K562 (cell line): ENCODE results near the gene AHCYL2. TPM values are rescaled to one million over a fixed set of nuclear protein-coding genes. Genes with fewer than 3 reads are reported as not detected.

Source experiments
- BRD9 ChIP-seq: fragments of 450-650 bp; IDR thresholded peaks from 2 replicates; pipeline ENCODE4 v1.6.1; 2018; ENCODE audit warnings: low read depth; ENCODE audit not compliant: partially characterized antibody
- CBX2 ChIP-seq: fragments of 200-600 bp; sonication (generic); IDR thresholded peaks from one replicate; pipeline ENCODE4 v1.6.1; 2012; ENCODE audit warnings: mild to moderate bottlenecking, low read length, inconsistent platforms; ENCODE audit not compliant: insufficient read depth, poor library complexity, severe bottlenecking
- CBX3 ChIP-seq, 2 experiments: IDR thresholded peaks; 1 replicate in 1 of 2; 2 replicates in 1 of 2; pipeline ENCODE4 v1.6.1; 2012; ENCODE audit warnings: inconsistent platforms in 2 of 2, low read length in 2 of 2, borderline replicate concordance in 1 of 2, control low read depth in 1 of 2
- CC2D1A ChIP-seq: fragments of 450-650 bp; IDR thresholded peaks from 2 replicates; pipeline ENCODE4 v1.6.1; 2017; ENCODE audit warnings: mild to moderate bottlenecking
- CHD1 ChIP-seq: fragments of 200-600 bp; sonication (generic); IDR thresholded peaks from one replicate; pipeline ENCODE4 v1.6.1; 2012; ENCODE audit warnings: mild to moderate bottlenecking, moderate library complexity, low read length, inconsistent platforms
- EGR1 ChIP-seq: fragments of 450-650 bp; conservative IDR thresholded peaks from 2 replicates; pipeline ENCODE4 v1.6.1; 2017; ENCODE audit warnings: mild to moderate bottlenecking
- ESRRA ChIP-seq: fragments of 450-650 bp; IDR thresholded peaks from 2 replicates; pipeline ENCODE4 v1.6.1; 2014; ENCODE audit warnings: low read depth, mild to moderate bottlenecking, moderate library complexity, borderline replicate concordance
- FOXP4 ChIP-seq: sonication (generic); formaldehyde crosslinking; IDR thresholded peaks from 2 replicates; pipeline ENCODE4 v1.8.0; 2022; ENCODE audit warnings: mild to moderate bottlenecking, missing genetic modification reagents, borderline replicate concordance
- GTF2A2 ChIP-seq: IDR thresholded peaks from 2 replicates; pipeline ENCODE4 v1.6.1; 2016; ENCODE audit warnings: mild to moderate bottlenecking, missing genetic modification characterization, missing compliant biosample characterization
- HDAC6 ChIP-seq: IDR thresholded peaks from 2 replicates; pipeline ENCODE4 v1.6.1; 2012; ENCODE audit warnings: low read depth, mild to moderate bottlenecking, control low read depth, inconsistent platforms, low read length, moderate library complexity
- JUND ChIP-seq, 2 experiments: IDR thresholded peaks; 2 replicates in 1 of 2; 3 replicates in 1 of 2; pipeline ENCODE4 v1.6.1; 2011; ENCODE audit warnings: borderline replicate concordance in 2 of 2, low read depth in 2 of 2, low read length in 2 of 2, improper control_type of control experiment in 1 of 2, missing biosample characterization in 1 of 2, missing genetic modification characterization in 1 of 2, missing genetic modification reagents in 1 of 2
- MCM3 ChIP-seq: fragments of 450-650 bp; IDR thresholded peaks from 2 replicates; pipeline ENCODE4 v1.6.1; 2016
- MEF2D ChIP-seq: conservative IDR thresholded peaks from 2 replicates; pipeline ENCODE4 v1.6.1; 2016; ENCODE audit warnings: low read depth, missing genetic modification characterization, missing compliant biosample characterization
- NONO ChIP-seq, 2 experiments: fragments of 200-400 bp in 1 of 2; fragments of 450-650 bp in 1 of 2; formaldehyde crosslinking in 1 of 2; IDR thresholded peaks; 2 replicates each; pipeline ENCODE4 v1.6.1; 2017; ENCODE audit warnings: low read depth in 2 of 2, mild to moderate bottlenecking in 2 of 2, moderate library complexity in 2 of 2, low read length in 1 of 2
- POLR2A ChIP-seq: fragments of 450-650 bp; conservative IDR thresholded peaks from 2 replicates; pipeline ENCODE4 v1.6.1; 2016
- RCOR1 ChIP-seq, 2 experiments: IDR thresholded peaks; 2 replicates each; pipeline ENCODE4 v1.6.1; 2012; ENCODE audit warnings: low read depth in 2 of 2, low read length in 2 of 2, borderline replicate concordance in 1 of 2, improper control_type of control experiment in 1 of 2
- SOX6 ChIP-seq: fragments of 450-650 bp; IDR thresholded peaks from 2 replicates; pipeline ENCODE4 v1.6.1; 2014; ENCODE audit warnings: mild to moderate bottlenecking
- TCF7 ChIP-seq: sonication (generic); IDR thresholded peaks from 2 replicates; pipeline ENCODE4 v1.6.1; 2016; ENCODE audit warnings: antibody characterized with exemption, borderline replicate concordance
- ZBTB8A ChIP-seq: fragments of 450-650 bp; IDR thresholded peaks from 2 replicates; pipeline ENCODE4 v1.6.1; 2018; ENCODE audit warnings: mild to moderate bottlenecking, moderate library complexity; ENCODE audit not compliant: partially characterized antibody
- ZNF217 ChIP-seq: sonication (generic); formaldehyde crosslinking; IDR thresholded peaks from 2 replicates; pipeline ENCODE4 v1.8.0; 2022; ENCODE audit warnings: mild to moderate bottlenecking, missing genetic modification reagents
- ZNF274 ChIP-seq: IDR thresholded peaks from 2 replicates; pipeline ENCODE4 v1.6.1; 2011; ENCODE audit warnings: low read depth, mild to moderate bottlenecking, low read length, moderate library complexity, borderline replicate concordance
- ZNF282 ChIP-seq: sonication (generic); formaldehyde crosslinking; IDR thresholded peaks from 2 replicates; pipeline ENCODE4 v1.8.1; 2023; ENCODE audit warnings: missing genetic modification reagents
- ZNF384 ChIP-seq: IDR thresholded peaks from 2 replicates; pipeline ENCODE4 v1.6.1; 2012; ENCODE audit warnings: low read depth, low read length, improper control_type of control experiment
- ZNF639 ChIP-seq, 2 experiments: fragments of 200-800 bp in 1 of 2; sonication (Bioruptor generic) in 1 of 2; sonication (generic) in 1 of 2; formaldehyde crosslinking in 1 of 2; IDR thresholded peaks in 1 of 2; conservative IDR thresholded peaks in 1 of 2; 2 replicates each; pipeline versions ENCODE4 v1.5.0 to v1.6.1; 2016 to 2020; ENCODE audit warnings: missing compliant biosample characterization in 1 of 2, missing genetic modification characterization in 1 of 2, missing genetic modification reagents in 1 of 2
- polyA plus RNA-seq, 8 experiments: library from polyadenylated mRNA; depleted of rRNA in 4 of 8; stranded (reverse) in 5 of 8; unstranded in 3 of 8; fragments of >200 nt; fragmentation: Nextera tagmentation in 2 of 8; fragmentation: Illumina TruSeq in 1 of 8; extraction: Ambion mirVana in 2 of 8; extraction: Trizol in 1 of 8; gene quantifications; 2 replicates each; pipeline versions ENCODE4 v1.2.1 to v1.2.3, GENCODE V29; 2011 to 2014; ENCODE audit warnings: inconsistent platforms in 1 of 8, missing spikeins in 1 of 8
- total RNA-seq, 7 experiments: library from RNA; depleted of rRNA in 6 of 7; stranded (reverse); fragments of >200 nt in 6 of 7; fragmentation: Illumina TruSeq in 2 of 7; extraction: Trizol in 2 of 7; gene quantifications; 2 replicates each; pipeline versions ENCODE4 v1.2.1 to v1.2.3, GENCODE V29; 2011 to 2021; ENCODE audit warnings: low replicate concordance in 1 of 7

Gene AHCYL2
- total and polyA plus RNA-seq, 9 of the 15 experiments (the other 6 are each of a cell fraction or from before 2014, with no cell fraction given) = 0.93 to 10.5 (median 5.2) TPM

- no peak for TF ChIP-seq ZBTB8A
- no peak for TF ChIP-seq FOXP4 (CRISPR knock-in tag)
- TF ChIP-seq ESRRA = no peak; the same call in 1 of the 2 replicates
- TF ChIP-seq ZNF217 (CRISPR knock-in tag) = no peak
- no peak for TF ChIP-seq ZNF282 (CRISPR knock-in tag)
- TF ChIP-seq NONO (IDR thresholded peaks at IDR 0.05; ENCODE audit: low read depth in 2 of 2, low read length in 1 of 2) = peak; percentile 90 to 97
- TF ChIP-seq CHD1 = peak; percentile 95
- TF ChIP-seq RCOR1 (IDR thresholded peaks at IDR 0.05; ENCODE audit: borderline replicate concordance in 1 of 2, low read depth in 2 of 2, low read length in 2 of 2) = peak in 1 of 2 experiments; percentile 41; a peak in 2 of 4 replicates
- no peak for TF ChIP-seq BRD9
- no peak for TF ChIP-seq MCM3
- peak in 1 of 2 experiments; percentile 65; a peak in 1 of 4 replicates for TF ChIP-seq ZNF639 (CRISPR knock-in tag; conservative IDR thresholded peaks at IDR 0.05 in 1 of 2, IDR thresholded peaks at IDR 0.05 in 1 of 2)
- 0 out of 3 replicates have a peak, but pooled peaks of 1 of the 2 experiments have one; percentile 32 for TF ChIP-seq CBX3 (IDR thresholded peaks at IDR 0.05; ENCODE audit: borderline replicate concordance in 1 of 2, low read length in 2 of 2)
- 0 out of 2 replicates have a peak, but pooled peaks have one; percentile 3 for TF ChIP-seq EGR1
- 0 out of 2 replicates have a peak, but pooled peaks have one; percentile 12 for TF ChIP-seq ZNF384
- 0 out of 2 replicates have a peak, but pooled peaks have one; percentile 20 for TF ChIP-seq TCF7
- TF ChIP-seq CBX2 = no peak
- TF ChIP-seq CC2D1A = 0 out of 2 replicates have a peak, but pooled peaks have one; percentile 12
- TF ChIP-seq GTF2A2 (tag) = 0 out of 2 replicates have a peak, but pooled peaks have one; percentile 29
- TF ChIP-seq ZNF274 = peak; percentile 41; the same call in 1 of the 2 replicates
- 0 out of 2 replicates have a peak, but pooled peaks have one; percentile 31 for TF ChIP-seq JUND (IDR thresholded peaks at IDR 0.05; ENCODE audit: borderline replicate concordance, low read depth, low read length)
- TF ChIP-seq JUND (tag; IDR thresholded peaks at IDR 0.05; ENCODE audit: borderline replicate concordance, low read depth, low read length) = no peak
- peak; percentile 24; the same call in 1 of the 2 replicates for TF ChIP-seq HDAC6
- 0 out of 2 replicates have a peak, but pooled peaks have one; percentile 36 for TF ChIP-seq SOX6
- no peak for TF ChIP-seq MEF2D
- TF ChIP-seq POLR2A = peak; percentile 98
These were observed 209.2 kb downstream of the AHCYL2 start, which contains the start of gene STRIP2 (continued) for GRCh38 chr7:129433847-129434674.
